GM23338 (cell line): Measurements from ENCODE around the gene IRS1.

ENCODE experiments used
- EZH2 ChIP-seq: fragments of 200-600 bp; sonication (generic); IDR thresholded peaks from one replicate; pipeline ENCODE4 v1.8.0; 2017; ENCODE audit warnings: antibody characterized with exemption, mild to moderate bottlenecking, low read depth; ENCODE audit not compliant: unreplicated experiment
- POLR2AphosphoS5 ChIP-seq: IDR thresholded peaks from 2 replicates; pipeline ENCODE4 v1.6.1; 2016; ENCODE audit warnings: antibody characterized with exemption, low read depth
- TF ChIP-seq, protein P1 (sequence below), 2 experiments: fragments of 200-600 bp in 1 of 2; sonication (generic) in 1 of 2; conservative IDR thresholded peaks; 2 replicates each; pipeline versions ENCODE4 v1.5.1 to v1.6.1; 2016 to 2017; ENCODE audit warnings: antibody characterized with exemption in 2 of 2, low read depth in 2 of 2, mild to moderate bottlenecking in 2 of 2, moderate library complexity in 1 of 2

GRCh38 chr2:226703514-226703913 is 96.1 kb downstream of the IRS1 start:
- no peak for TF ChIP-seq POLR2AphosphoS5
- TF ChIP-seq, protein P1, sequence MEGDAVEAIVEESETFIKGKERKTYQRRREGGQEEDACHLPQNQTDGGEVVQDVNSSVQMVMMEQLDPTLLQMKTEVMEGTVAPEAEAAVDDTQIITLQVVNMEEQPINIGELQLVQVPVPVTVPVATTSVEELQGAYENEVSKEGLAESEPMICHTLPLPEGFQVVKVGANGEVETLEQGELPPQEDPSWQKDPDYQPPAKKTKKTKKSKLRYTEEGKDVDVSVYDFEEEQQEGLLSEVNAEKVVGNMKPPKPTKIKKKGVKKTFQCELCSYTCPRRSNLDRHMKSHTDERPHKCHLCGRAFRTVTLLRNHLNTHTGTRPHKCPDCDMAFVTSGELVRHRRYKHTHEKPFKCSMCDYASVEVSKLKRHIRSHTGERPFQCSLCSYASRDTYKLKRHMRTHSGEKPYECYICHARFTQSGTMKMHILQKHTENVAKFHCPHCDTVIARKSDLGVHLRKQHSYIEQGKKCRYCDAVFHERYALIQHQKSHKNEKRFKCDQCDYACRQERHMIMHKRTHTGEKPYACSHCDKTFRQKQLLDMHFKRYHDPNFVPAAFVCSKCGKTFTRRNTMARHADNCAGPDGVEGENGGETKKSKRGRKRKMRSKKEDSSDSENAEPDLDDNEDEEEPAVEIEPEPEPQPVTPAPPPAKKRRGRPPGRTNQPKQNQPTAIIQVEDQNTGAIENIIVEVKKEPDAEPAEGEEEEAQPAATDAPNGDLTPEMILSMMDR (conservative IDR thresholded peaks at IDR 0.05; ENCODE audit: low read depth in 2 of 2): no peak
- no peak for TF ChIP-seq EZH2
